ENCODE results near the gene TGFBR1.

Gene TGFBR1

DNA sequence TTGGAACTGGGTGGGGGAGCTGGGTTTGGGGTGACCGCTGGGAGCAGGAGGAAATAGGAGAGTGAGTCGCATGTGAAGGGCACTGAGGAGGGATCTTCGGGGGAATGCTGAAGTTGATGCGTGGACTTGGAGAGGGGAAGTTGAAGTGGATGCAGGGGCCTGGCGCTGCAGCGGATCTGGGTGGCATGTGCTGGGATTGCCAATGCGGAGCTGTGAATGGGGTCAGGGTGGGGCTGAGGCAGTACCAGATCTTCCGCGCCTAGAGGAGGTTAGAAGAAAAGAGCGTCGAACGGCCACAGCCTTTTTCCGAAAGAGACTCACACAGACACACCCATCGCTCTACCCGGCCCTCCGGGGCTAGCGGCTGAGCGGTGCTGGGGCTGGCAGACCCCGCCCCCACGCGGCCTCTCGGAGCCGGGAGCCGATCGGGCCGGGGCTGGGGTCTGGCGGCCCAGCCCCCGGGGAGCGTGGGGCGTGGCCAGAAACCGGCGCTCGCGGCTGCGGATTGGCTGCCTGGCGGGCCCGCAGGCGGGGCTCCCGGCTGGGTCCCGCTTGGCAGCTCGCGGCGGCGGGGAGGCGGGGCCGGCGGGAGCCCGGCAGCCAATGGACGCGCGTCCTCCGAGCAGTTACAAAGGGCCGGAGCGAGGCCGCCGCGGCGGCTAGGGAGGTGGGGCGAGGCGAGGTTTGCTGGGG lies at the start of gene TGFBR1:
Gene TGFBR1 (plus strand): TSS at position 655 of the 693 bp plus-strand sequence. CDS start 93 bp downstream, outside the sequence.
- DNase-seq = peak; percentile 95

DNA sequence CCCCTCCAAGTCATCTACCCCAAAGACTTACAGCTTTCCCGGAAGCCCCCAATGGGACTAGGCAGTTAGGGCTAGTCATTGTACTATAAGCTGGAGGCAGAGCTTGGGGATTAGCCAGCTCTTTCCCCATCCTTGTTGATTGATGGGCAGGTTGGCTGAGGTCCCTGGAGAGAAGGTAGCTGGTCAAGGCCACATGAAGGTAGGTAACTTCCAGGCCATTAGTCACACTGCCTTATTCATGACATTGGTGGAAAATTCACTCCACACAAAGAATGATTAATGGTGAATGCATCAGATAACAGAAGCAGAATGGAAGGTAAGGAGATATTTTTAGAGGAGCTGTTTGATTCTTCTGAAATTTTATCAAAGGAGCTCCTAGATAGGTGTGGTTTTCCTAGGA lies 49.5 kb upstream of the TGFBR1 start:
- DNase-seq = no peak

DNA sequence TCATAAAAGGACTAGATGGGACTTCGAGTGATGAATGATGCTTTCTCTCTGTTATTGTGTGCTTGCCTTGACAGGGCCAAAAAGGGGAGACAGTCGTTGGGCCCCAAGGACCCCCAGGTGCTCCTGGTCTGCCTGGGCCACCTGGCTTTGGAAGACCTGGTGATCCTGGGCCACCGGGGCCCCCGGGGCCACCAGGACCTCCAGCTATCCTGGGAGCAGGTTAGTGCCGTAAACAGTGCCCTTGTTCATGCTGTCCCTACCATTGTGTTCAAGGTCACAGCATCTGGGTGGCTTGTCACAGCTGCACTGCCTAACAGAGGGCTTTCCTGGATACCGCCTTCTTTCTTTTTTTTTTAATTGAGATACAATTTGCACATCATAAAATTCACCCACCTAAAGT lies 48.7 kb upstream of the TGFBR1 start:
- DNase-seq = no peak

DNA sequence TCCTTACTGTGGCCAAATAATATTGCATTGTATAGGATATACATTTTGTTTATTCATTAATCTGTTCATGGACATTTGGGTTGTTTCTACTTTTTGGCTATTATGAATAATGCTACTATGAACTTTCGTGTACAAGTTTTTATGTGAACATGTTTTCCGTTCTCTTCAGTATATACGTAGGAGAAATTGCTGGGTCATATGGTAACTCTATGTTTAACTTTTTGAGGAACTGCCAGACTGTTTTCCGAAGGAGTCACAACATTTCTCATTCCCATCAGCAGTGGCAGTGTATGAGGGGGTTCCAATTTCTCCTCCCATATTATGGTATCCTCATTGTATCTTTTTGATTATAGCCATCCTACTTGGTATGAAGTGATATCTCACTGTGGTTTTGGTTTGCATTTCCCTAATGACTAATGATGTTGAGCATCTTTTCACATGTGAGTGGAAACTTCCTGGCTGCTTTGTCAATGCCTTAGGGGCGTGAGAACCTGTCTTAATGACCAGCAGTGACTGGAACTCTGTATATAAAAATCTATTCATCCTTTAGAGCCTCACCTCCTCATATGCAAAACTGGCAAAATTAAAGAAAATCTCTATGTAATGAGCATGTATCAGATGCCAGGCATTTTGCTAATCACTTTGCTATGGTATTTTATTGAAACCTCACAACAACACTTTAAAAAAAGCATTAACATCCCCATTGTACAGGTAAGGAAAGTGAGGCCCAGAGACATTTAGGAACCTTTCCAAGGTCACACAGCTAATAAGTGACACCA lies 47.8 kb upstream of the TGFBR1 start:
- no peak for DNase-seq

DNA sequence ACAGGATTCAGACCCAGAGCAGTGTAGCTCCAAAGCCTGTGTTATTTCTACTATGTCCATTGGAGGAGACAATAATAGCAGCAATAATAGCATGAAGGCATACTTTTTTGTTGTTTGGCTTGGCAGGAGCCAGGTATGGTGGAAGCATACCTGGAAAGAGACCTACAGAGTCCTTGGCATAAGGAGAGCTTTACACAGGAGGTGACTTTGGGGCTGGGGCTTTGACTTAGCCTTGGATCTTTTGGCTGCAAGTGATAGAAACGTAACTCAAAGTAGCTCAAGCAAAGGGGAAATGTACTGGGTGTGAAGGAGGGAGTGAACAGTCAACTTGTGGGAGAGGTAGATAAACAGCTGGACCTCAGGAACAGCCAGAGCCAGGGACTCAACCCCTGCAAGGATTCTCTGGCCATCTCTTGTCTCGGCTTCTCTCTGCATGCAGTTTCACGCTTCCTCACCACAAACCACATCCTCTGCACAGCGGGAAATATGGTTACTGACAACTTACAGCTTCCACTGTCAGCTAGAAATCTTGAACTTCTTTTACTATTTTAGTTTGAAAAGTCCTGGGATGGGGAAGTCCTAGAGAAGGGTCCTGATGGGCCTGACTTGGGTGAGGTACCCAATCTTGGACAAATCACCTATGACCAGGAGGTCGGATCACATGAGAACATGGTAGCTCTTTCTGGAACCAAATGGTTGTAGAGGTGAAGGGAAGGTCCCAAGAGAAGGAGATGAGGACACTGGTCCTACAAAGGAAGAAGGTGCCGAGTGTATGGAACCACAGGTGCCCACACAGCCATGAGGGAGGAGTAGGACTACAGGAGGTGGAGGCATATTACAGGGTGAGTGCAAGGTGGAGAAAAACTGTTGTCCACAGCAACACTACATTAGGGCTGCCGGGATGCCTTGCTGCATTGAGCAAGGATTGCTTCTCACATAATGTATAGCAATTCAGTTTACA lies 47.0 kb upstream of the TGFBR1 start:
- DNase-seq = no peak

DNA sequence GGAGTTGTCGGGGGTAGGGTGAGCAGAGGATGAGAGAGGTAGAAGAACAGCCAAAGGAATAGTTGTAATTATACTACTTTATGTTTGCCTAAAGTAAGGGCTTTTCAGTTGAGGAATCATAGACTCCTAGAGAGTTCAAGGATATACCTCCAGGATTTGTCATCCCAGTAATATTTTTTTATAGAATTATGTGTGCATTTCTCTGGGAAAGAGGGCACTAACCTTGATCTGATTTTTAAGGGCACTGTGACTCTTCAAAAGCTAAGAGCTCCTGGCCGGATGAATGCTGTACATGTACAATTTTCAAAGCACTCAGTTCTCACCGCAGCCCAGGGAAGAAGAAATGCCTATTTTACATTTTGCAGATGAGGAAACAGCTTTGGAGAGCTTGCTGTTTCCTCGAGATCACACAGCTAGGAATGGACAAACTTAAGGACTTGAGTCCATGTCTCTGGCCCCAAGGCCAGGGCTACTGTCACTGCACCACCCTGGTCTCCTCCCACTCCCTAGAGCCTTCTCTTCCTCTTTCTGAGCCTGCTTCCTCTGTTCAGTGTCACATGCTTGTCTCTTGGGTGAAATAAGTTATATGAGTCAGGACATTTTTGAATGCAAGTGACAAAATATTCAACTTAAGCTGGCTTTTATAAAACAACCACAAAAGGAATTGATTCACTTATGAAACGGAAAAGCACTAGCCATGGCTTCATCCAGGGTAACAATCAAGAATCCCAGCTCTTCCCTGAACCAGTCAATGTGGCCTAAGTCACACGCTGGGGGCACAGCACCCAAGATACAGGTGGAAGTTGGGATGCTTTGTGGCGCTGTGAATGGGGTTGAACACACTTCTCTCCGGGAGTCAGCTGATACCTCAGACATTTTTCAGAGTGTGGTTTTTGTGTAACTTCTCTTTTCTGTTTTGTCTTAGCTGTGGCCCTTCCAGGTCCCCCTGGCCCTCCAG lies 45.7 kb upstream of the TGFBR1 start:
- DNase-seq = no peak

DNA sequence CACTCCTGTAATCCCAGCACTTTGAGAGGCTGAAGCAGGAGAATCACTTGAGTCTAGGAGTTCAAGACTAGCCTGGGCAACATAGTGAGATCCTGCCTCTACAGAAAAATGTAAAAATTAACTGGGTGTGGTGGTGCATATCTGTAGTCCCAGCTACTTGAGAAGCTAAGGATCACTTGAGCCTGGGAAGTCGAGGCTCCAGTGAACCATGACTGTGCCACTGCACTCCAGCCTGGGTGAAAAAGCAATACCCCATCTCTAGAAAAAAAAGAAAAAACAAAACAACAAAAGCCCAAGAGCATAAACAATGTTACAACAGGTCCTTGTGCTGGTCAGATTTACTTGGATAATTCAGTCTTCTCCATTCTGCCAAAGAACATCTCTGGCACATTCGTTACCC lies 44.3 kb upstream of the TGFBR1 start:
- DNase-seq = no peak

DNA sequence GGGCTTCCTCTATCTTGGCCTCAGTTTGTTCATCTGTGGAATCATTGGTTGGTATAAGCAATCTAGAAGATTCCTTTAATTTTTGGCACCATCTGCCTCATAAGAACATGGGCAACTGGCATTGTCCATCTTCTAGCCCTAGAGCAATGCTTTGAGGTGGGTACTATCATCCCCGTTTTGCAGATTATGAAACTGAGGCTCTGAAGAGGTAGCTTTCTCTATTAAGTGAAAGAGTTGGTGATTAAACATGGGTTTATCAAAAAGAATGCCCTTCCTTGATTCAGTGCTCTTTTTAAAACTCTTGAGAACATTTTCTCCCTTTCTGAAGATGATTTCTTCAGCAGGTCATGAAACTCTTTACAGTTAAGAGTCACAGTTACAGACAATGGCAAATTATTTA lies 42.4 kb upstream of the TGFBR1 start:
- DNase-seq = no peak

DNA sequence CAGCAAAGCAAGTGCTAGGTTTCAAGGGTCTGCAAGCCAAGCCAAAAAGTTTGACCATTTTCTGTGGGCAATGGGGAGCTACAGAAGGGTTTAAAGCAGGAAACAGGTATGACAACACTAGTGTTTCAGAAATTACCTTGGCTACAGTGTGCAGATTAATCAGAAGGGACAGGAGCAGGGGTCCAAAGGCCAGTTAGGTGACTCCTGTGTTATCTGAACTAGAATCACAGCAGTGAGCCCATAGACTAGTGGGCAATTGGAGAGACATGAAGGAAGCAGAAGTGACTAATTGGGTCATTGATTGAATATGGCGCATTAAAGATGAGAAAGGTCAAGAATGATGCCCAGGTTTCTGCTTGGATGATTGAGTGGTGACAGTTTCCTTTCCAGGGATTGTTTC lies 41.4 kb upstream of the TGFBR1 start:
- DNase-seq = no peak

DNA sequence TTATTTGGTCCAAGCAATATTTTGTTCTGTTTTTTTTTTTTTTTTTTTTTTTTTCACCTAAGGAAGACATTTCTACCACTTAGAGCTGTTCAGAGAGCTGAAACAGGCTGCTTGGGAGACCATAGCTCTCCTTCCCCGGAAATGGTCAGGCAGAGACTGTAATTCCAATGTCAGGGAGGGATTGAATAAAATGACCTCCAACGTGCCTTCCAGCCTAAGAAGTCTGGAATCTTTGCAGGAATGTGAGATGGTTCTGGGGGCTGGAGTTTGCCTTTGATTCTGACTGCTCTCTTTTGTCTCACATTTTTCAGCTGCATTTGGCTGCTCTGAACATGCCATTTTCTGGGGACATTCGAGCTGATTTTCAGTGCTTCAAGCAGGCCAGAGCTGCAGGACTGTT lies 38.3 kb upstream of the TGFBR1 start:
- DNase-seq = no peak

DNA sequence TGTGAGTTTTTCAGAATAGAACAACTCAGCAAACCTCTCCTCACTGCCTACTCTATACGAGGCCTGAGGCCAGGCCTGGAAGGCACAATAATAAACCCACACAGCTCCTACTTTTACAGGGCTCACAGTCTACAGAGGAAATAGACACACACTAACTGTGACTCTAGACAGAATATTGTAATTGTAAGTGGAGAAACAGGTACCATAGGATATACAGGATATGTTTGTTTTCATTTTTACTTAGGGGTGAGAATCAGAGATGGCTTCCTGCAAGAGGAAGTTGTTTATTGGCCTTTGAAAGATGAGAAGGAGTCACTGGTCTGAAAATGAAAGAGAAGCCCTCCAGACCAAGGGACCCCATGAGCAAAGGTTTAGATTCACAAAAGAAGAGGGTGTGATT lies 35.8 kb upstream of the TGFBR1 start:
- DNase-seq = no peak

DNA sequence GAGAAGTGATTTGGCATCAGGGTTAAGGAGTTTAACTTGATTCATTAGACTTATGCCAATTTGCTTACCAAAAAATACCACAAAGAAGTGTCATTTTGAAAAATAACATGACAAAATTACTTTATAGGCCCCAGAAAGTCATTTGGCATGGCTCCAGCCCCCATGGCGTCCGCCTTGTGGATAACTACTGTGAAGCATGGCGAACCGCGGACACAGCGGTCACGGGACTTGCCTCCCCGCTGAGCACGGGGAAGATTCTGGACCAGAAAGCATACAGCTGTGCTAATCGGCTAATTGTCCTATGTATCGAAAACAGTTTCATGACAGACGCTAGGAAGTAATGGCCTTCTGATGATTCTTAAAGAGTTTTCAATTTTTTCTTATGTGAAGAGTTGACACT lies 35.4 kb upstream of the TGFBR1 start:
- no peak for DNase-seq

DNA sequence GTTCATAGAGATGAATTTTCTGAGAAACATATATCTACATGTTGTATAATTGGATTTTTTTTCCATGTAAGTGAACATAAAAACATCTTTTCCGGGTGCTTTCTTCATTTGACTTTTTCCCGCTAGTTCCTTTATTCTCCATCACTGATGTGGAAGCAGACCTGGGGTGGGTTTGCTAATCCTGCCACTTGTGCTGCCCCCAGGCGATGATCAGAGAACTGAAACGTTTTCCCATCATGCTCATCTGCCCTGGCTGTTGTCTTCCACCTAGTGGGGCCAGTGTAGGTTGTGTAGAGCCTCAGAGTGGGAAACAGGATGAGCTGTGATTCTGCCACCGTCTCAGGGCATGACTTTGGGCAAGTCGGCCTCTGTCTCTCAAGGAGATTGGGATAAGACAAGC lies 34.2 kb upstream of the TGFBR1 start:
- no peak for DNase-seq

DNA sequence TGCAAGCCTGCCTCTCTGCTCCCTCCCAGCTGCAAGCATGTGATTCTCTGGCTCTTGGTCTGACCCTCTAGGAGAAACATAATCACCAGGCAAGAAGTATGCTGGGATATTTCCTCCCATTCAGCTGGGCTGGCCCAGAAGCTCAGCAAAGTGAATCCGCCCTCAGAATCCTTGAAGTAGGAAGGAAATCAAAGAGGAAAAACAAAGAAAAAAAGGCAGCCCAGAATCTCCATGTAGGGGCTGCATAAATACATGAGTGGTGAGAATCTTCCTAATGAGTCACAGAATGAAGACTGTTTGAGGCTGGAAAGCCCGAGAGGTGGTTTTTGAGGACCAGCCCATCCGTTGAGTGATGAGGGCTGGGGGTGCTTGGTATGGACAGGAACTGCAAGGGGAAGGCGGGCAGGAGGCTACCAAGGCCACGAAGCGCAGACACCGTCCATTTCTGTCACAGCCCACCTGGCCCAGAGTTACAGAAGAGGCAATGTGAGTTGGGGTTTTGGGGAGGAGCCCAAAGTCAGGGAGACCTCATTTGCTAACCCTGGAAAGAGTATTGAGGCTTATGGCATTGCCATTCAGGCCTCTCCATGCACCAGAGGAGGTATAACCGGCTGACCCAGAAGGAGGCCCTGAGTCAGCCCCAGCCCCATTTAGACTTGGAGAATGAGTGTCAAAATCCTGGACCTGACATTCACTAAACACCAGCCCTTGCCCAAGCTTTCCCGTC lies 33.4 kb upstream of the TGFBR1 start:
- no peak for DNase-seq

DNA sequence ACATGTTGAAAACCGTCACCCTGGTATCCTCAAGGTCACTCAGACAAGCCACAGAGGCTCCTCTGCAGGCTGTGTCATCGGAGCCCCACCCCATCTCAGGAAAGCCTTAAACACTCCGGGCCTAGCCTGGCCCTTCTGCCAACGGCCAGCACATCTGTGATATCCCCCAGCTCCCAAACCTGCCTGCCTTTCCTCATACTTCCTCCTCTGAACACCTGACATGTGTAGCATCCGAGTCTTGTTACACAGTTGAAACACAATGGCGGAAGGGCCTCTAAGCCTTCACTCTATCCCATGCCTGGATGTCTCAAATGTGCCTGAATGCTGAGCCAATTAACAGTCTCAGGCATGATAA lies 32.9 kb upstream of the TGFBR1 start:
- DNase-seq = no peak

DNA sequence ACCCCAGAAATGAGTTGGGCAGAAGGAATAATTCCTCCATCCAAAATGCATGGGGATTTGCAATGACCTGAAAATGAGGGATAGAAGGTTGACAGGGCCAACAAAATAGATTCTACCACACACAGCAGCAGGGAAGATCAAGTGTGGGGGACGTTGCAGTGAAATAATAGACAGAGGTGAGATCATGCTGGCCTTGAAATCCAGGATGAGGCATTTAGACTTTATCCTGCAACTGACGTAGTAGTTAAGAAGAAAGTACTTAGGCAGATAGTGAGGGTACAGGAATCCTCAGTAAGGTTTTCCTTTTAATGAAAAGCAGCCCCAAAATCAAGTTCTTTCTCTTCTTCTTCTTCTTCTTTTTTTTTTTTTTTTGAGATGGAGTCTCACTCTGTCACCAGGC lies 31.6 kb upstream of the TGFBR1 start:
- no peak for DNase-seq

DNA sequence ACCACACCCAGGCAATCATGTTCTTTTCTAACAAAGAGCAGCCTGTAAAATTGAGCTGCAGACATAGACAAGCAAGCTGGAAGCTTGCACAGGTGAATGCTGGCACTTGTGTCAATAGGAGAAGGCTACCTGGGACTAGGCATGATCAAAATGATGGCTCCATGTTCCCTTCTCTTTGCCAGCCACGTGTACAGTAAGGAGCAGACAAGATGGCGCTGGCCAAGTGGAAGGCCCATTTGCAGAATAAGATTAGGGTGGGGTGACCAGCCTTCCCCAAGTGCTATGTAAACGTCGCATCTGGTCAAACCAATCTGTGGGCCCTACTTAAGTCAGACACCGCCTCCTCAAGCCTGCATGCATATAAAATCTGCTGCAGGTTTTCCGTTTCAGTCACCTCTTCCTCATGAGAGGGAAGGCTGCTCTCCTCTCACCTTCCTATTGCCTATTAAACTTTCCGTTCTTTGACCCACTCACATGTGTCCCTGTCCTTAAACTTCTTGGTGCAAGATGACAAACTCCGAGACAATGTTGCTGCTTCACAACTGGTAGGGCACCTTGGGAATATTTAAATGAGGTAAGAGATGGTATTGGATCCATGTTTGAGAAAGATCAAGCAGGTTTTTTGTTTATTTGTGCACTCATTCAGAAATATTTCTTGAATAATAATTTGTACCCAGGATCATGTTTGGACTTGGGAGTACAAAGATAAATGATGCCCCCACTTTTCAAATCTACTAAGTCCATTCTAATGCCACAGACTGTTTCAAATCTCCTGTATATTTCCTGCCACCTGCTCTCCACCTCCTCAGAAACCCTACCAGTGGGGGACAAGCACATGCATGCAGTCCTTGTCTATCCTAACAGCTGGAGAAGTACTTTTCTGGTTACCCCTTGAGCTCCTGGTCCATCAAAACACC lies 30.7 kb upstream of the TGFBR1 start:
- DNase-seq = no peak

DNA sequence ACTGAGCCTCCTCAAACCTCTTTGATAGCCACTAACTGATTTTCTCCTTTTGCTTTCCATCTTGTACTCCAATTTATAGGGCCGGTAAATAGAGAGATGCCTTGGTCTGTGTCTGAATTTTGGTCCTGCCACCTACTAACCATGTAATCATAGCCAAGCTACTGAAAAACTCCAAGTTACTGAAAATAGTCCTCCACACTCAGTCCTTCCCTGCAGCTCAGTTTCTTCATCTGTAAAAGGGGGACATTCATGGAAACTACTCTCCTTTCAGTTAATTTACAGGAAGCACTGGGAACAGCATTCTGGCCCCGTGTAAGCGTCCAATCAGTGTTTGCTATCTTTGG lies 30.0 kb upstream of the TGFBR1 start:
- DNase-seq = no peak

DNA sequence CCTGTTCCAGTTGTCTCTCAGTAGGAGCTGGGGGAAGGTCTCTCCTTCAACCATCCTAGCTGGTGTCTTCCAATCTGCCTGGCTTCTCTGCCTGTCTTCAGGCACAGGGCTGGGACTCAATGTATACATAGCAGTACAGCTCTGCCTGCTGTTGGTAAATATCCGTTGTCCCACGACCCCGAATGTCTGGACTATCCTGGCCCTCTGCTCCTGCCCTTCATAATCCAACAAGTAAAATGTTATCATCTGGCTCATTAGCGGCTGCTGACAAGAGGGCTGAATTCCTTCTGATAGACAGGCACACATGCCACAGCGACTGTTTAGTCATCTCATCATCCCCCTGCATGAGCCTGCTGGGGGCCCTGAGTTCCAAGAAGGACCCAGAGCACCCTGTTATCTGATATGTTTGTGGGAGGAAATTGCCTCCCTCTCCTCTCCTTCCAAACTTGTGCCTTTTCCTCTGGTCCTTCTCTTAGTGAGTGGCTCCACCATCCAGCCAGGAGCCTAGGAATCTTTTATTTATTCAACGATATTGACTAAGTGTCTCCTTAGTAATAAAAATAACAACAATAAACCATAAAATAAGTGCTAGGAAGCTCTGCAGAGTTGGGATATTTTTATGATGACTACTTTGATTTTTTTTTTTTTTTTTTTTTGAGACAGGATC lies 29.5 kb upstream of the TGFBR1 start:
- DNase-seq = no peak

DNA sequence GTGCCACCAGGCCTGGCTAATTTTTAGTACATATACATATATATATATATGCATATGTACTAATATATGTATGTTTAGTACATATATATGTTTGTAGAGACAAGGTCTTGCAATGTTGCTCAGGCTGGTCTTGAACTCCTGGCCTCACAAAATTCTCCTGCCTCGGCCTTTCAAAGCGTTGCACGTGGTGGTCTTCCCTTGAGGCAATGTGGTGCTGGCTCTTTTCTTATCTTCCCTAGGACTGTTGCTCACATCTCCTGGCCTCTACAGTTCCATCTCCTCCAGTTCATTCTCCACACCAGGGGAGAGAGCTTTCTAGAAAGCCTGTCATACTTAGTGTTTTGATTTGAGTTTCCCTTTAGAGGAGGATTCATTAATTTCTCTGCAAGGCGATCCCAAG lies 28.9 kb upstream of the TGFBR1 start:
- DNase-seq = no peak
